ENCODE measurements around the gene CKM.

CKM gene

DNA sequence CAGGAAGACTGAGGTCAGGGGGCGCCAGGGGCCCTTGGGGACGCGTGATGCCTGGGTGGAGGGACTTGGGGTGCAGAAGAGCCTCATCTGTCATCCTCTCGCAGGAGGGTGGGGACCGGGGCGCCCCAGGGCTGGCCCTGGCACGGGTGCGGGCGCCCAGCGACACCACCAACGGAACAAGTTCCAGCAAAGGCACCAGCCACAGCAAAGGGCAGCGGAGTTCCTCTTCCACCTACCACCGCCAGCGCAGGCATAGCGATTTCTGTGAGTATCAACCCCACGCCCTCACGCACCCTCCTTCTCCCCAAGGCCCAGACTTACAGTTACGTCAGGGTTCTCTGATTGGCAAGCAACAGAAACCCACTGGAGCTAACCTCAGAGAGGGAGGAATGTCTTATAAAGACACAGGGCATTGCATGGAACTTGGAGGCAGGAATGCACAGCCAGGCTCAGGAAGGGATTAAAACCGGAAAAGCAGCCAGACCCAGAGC lies 42.2 kb downstream of the CKM start:
- TF ChIP-seq SIN3A (IDR thresholded peaks at IDR 0.05; ENCODE audit: borderline replicate concordance, insufficient read depth, low read length), result no peak
- TF ChIP-seq, protein P1, sequence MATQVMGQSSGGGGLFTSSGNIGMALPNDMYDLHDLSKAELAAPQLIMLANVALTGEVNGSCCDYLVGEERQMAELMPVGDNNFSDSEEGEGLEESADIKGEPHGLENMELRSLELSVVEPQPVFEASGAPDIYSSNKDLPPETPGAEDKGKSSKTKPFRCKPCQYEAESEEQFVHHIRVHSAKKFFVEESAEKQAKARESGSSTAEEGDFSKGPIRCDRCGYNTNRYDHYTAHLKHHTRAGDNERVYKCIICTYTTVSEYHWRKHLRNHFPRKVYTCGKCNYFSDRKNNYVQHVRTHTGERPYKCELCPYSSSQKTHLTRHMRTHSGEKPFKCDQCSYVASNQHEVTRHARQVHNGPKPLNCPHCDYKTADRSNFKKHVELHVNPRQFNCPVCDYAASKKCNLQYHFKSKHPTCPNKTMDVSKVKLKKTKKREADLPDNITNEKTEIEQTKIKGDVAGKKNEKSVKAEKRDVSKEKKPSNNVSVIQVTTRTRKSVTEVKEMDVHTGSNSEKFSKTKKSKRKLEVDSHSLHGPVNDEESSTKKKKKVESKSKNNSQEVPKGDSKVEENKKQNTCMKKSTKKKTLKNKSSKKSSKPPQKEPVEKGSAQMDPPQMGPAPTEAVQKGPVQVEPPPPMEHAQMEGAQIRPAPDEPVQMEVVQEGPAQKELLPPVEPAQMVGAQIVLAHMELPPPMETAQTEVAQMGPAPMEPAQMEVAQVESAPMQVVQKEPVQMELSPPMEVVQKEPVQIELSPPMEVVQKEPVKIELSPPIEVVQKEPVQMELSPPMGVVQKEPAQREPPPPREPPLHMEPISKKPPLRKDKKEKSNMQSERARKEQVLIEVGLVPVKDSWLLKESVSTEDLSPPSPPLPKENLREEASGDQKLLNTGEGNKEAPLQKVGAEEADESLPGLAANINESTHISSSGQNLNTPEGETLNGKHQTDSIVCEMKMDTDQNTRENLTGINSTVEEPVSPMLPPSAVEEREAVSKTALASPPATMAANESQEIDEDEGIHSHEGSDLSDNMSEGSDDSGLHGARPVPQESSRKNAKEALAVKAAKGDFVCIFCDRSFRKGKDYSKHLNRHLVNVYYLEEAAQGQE (IDR thresholded peaks at IDR 0.05; ENCODE audit: insufficient read depth in 1 of 2, low read depth in 2 of 2, low read length in 2 of 2), result no peak
- TF ChIP-seq POLR2AphosphoS5 (IDR thresholded peaks at IDR 0.05; ENCODE audit: low read depth, low read length), result no peak
- no peak for TF ChIP-seq TAF1 (IDR thresholded peaks at IDR 0.05; ENCODE audit: borderline replicate concordance, insufficient read depth, low read length)
- TF ChIP-seq FOXP2 (optimal IDR thresholded peaks at IDR 0.05; ENCODE audit: borderline replicate concordance, extremely low read depth, extremely low read length, insufficient read depth), result no peak

DNA sequence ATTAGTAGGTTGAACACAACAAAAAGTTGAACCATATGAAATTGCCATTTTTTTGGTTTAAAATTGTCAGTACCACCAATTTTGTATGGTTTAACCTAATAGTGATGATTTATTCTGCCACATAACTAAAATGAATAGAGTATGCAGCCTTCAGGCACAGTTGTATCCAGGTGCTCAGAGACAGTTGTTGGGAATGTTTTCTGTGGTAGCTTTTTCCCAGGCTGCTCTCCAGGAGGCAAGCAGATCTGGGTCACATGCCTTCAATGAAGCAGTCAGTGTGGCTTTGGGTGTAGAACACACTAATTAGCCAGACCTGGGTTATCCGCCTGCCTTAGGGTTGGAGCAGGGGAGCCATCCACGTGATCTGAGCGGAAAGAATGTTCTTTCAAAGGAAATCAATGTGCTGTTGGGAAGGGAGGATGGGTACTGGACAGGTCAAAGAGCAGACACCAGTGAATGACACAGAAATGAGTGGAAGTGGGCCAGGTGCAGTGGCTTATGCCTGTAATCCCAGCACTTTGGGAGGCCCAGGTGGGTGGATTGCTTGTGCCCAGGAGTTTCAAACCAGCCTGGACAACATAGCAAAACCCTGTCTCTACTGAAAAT lies 43.0 kb downstream of the CKM start:
- TF ChIP-seq, protein P1 (IDR thresholded peaks at IDR 0.05; ENCODE audit: insufficient read depth in 1 of 2, low read depth in 2 of 2, low read length in 2 of 2), result no peak
- TF ChIP-seq FOXP2 (optimal IDR thresholded peaks at IDR 0.05; ENCODE audit: borderline replicate concordance, extremely low read depth, extremely low read length, insufficient read depth), result no peak
- TF ChIP-seq TAF1 (IDR thresholded peaks at IDR 0.05; ENCODE audit: borderline replicate concordance, insufficient read depth, low read length), result no peak
- TF ChIP-seq POLR2AphosphoS5 (IDR thresholded peaks at IDR 0.05; ENCODE audit: low read depth, low read length), result no peak

DNA sequence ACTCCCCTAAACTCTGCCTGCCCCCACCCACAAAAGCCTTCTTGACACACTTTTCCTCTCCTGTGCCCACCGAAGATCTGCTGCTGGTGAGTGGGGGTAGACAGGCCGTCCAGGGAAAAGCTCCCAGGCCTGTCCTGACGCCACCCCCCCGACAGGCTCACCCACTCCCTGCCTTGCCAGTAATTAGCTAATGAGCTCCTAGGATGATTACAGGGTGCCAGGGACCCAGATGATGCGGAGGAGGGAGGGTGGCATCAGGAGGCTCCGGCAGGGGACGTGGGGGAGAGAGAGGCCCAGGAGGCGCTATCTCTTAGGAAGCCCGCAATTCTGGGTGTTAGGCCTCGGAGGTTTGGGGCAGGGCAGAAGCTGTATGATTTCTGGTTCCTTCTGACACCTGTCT lies 44.6 kb downstream of the CKM start:
- TF ChIP-seq FOXP2 (optimal IDR thresholded peaks at IDR 0.05; ENCODE audit: borderline replicate concordance, extremely low read depth, extremely low read length, insufficient read depth) (no peak), TAF1 (IDR thresholded peaks at IDR 0.05; ENCODE audit: borderline replicate concordance, insufficient read depth, low read length) (no peak), POLR2AphosphoS5 (IDR thresholded peaks at IDR 0.05; ENCODE audit: low read depth, low read length) (no peak), SIN3A (IDR thresholded peaks at IDR 0.05; ENCODE audit: borderline replicate concordance, insufficient read depth, low read length) (no peak)
- TF ChIP-seq, protein P1 (IDR thresholded peaks at IDR 0.05; ENCODE audit: insufficient read depth in 1 of 2, low read depth in 2 of 2, low read length in 2 of 2), result no peak

DNA sequence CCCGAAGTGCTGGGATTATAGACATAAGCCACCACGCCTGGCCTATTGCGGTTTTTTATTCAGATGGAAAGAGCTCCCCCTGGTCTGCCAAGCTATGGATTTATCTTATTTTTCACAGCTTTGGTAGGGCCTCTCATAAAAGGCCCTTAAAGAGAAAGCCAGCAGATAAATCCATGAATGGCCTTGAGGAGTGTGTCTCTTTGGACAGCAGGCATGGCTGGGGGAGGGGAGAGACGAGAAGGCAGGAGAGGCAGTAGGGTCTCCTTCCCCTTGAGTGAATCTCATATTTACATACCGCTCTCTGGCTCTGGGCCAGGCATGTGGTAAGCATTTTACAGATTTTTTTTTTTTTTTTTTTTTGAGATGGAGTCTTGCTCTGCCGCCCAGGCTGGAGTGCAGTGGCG lies 46.4 kb downstream of the CKM start:
- TF ChIP-seq TAF1 (IDR thresholded peaks at IDR 0.05; ENCODE audit: borderline replicate concordance, insufficient read depth, low read length), result no peak
- no peak for TF ChIP-seq FOXP2 (optimal IDR thresholded peaks at IDR 0.05; ENCODE audit: borderline replicate concordance, extremely low read depth, extremely low read length, insufficient read depth)
- TF ChIP-seq, protein P1 (IDR thresholded peaks at IDR 0.05; ENCODE audit: insufficient read depth in 1 of 2, low read depth in 2 of 2, low read length in 2 of 2), result no peak
- TF ChIP-seq POLR2AphosphoS5 (IDR thresholded peaks at IDR 0.05; ENCODE audit: low read depth, low read length), result no peak
